ENCODE measurements around the gene IL12RB2.
A peak's percentile ranks its signal among the peaks of the same experiment; 100 is the strongest.

The IL12RB2 gene

GRCh38 chr1:67306547-67306946 lies 1.1 kb upstream of the IL12RB2 start:
- no peak for DNase-seq (ENCODE audit: low read depth)
- H3K4me3 ChIP-seq (ENCODE audit: low read depth, low read length): no peak overlapping the region

- no peak for DNase-seq (ENCODE audit: low read depth)
- peak overlapping the region; percentile 41 for H3K4me3 ChIP-seq (ENCODE audit: low read depth, low read length)
Measured at GRCh38 chr1:67308136-67308535, 463 bp downstream of the IL12RB2 start.

DNA sequence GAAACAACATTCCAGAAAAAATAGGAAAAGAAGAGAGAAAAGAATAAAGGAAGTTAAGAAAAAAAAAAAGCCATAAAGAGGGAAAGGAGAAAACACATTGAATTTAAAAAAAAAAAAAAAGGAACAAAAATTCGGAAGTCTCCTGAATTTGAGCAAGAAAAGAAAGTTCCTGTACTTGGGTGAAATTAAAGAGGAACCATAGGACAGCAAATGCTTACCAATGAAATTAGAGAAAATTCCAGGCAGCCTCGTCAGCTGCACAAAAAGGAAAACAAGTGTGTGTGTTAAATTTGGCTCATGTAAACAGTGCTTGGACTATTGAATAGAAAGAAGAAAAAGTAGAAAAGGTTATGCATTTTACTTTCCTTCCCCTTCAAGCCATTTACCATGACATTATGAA lies 4.9 kb downstream of the IL12RB2 start:
- H3K4me3 ChIP-seq (ENCODE audit: low read depth, low read length): no peak overlapping the region
- no peak for DNase-seq (ENCODE audit: low read depth)

- H3K4me3 ChIP-seq (ENCODE audit: low read depth, low read length): no peak overlapping the region
- no peak for DNase-seq (ENCODE audit: low read depth)
Measured at GRCh38 chr1:67313934-67314671, 6.4 kb downstream of the IL12RB2 start.

- H3K4me3 ChIP-seq (ENCODE audit: low read depth, low read length): no peak overlapping the region
- no peak for DNase-seq (ENCODE audit: low read depth)
Measured at GRCh38 chr1:67314696-67315095, 7.0 kb downstream of the IL12RB2 start.

GRCh38 chr1:67316180-67316902 lies 8.7 kb downstream of the IL12RB2 start:
- no peak for DNase-seq (ENCODE audit: low read depth)
- H3K4me3 ChIP-seq (ENCODE audit: low read depth, low read length): no peak overlapping the region

DNA sequence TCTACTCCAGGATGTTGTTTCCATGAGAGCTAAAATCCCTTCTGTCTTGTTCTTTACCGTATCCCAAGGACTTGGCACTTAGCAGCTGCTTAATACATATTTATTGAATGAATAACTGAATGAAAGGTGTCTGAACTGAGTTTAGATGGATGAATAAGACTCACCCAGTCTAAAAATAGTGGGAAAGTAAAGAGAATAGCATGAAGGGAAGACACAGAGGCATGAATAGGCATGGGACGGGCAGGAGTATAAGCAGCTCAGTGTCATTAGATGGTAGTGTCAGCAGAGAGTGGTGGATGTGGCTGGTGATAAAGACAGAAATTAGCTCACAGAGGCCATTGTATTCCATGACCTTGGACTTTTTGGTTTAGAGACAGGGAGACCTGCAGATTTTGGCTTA lies 9.2 kb downstream of the IL12RB2 start:
- DNase-seq (ENCODE audit: low read depth): no peak
- no peak overlapping the region for H3K4me3 ChIP-seq (ENCODE audit: low read depth, low read length)

DNA sequence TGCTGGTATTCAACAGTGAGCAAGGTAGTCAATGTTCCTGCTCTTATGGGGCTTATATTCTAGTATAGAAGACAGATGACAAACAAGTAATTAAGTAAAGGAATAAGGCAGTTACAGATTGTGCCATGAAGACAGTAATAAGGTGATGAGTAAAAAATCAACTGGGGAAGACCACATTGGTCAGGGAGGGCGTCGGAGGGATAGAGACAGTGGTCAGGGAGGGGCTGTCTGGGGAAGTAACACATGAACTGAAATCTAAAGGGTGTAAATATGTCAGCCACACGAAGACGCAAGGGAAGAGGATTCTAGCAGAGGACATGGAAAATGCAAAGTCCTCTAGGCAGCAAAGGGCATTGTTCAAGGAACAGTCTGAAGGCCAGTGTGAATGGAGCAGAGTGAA lies 10.1 kb downstream of the IL12RB2 start:
- H3K4me3 ChIP-seq (ENCODE audit: low read depth, low read length): no peak overlapping the region
- DNase-seq (ENCODE audit: low read depth): no peak

DNA sequence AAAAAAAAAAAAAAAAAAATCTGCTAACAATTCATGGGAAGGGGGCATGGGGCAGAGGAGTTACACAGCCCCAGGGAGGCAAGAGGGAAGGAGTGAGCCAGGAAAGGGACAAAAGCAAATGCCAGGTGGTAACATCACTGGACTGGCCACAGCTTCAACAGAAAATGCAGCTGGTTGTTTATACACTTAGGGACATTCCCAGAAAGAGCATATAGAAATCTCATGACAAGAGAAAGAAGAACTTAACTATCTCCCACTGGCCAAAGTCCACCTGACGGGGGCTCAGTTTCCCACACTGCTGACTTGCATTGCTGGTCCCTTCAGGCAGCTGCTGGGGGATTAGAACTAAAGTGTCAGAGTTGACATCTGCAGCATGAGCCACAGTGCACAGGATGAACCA lies 14.8 kb downstream of the IL12RB2 start:
- no peak for DNase-seq (ENCODE audit: low read depth)
- no peak overlapping the region for H3K4me3 ChIP-seq (ENCODE audit: low read depth, low read length)

DNA sequence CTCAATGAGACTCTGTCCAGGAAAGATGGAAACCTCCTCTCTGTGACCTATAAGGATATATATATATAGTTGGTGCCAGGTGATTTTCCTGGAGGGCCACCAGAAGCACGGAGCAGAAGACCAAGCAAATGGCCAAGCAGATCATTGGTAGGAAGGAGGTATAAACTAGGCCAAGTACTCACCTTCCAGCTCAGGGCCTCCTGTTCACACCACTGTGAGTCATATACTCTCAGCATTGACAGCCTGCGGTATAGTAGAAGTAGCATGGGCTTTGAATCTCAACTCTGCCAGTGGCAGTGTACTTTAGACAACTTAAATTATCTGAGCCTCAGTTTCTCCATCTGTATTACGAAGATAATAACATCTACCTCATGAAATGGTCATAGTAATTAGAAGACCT lies 15.4 kb downstream of the IL12RB2 start:
- DNase-seq (ENCODE audit: low read depth): no peak
- H3K4me3 ChIP-seq (ENCODE audit: low read depth, low read length): no peak overlapping the region

DNA sequence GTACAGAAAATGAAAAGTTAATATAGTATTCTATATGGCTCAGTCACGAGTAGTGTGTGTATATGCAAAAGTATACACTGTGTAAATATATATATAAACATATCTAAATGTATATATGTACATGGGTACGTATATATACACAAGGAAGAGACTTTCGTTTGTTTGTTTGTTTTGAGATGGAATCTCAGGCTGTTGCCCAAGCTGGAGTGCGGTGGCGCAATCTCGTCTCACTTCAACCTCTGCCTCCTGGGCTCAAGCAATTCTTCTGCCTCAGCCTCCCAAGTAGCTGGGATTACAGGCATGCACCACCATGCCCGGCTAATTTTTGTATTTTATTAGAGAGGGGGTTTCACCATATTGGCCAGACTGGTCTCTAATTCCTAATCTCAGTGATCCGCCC lies 16.4 kb downstream of the IL12RB2 start:
- H3K4me3 ChIP-seq (ENCODE audit: low read depth, low read length): no peak overlapping the region
- DNase-seq (ENCODE audit: low read depth): no peak

GRCh38 chr1:67327864-67328466 lies 20.3 kb downstream of the IL12RB2 start:
- H3K4me3 ChIP-seq (ENCODE audit: low read depth, low read length): no peak overlapping the region

GRCh38 chr1:67332653-67333529 lies 25.2 kb downstream of the IL12RB2 start:
- DNase-seq (ENCODE audit: low read depth): no peak

More at GRCh38 chr1:67327864-67328466, 20.3 kb downstream of the IL12RB2 start:
- DNase-seq (ENCODE audit: low read depth): no peak

GRCh38 chr1:67333603-67334002 lies 25.9 kb downstream of the IL12RB2 start:
- no peak for DNase-seq (ENCODE audit: low read depth)

More at GRCh38 chr1:67332653-67333529, 25.2 kb downstream of the IL12RB2 start:
- no peak overlapping the region for H3K4me3 ChIP-seq (ENCODE audit: low read depth, low read length)

DNA sequence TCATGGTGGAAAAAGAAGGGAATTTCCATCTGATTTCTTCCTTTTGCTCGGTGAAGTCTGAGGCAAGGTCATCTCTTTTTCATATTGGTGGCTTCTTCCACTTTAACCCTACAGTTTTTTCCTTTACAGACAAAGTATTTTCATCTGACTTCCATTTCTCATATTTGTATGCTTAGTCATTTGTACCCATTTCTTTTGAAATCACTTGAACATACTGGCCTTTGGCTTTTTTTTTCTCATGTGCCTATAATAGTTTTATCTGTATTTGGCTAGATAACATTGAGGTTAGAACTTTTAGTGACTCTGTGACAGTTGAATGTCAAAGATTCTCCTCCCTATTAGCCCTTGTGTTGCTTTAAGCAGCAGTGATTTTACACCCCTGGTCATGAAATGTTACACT lies 27.7 kb downstream of the IL12RB2 start:
- DNase-seq (ENCODE audit: low read depth): no peak

More at GRCh38 chr1:67333603-67334002, 25.9 kb downstream of the IL12RB2 start:
- no peak overlapping the region for H3K4me3 ChIP-seq (ENCODE audit: low read depth, low read length)

GRCh38 chr1:67336157-67336556 lies 28.5 kb downstream of the IL12RB2 start:
- no peak overlapping the region for H3K4me3 ChIP-seq (ENCODE audit: low read depth, low read length)
- DNase-seq (ENCODE audit: low read depth): no peak

More for the DNA sequence above, 27.7 kb downstream of the IL12RB2 start:
- no peak overlapping the region for H3K4me3 ChIP-seq (ENCODE audit: low read depth, low read length)

GRCh38 chr1:67336783-67337182 lies 29.1 kb downstream of the IL12RB2 start:
- no peak overlapping the region for H3K4me3 ChIP-seq (ENCODE audit: low read depth, low read length)
- DNase-seq (ENCODE audit: low read depth): no peak

GRCh38 chr1:67338642-67339041 lies 31.0 kb downstream of the IL12RB2 start:
- no peak overlapping the region for H3K4me3 ChIP-seq (ENCODE audit: low read depth, low read length)
- DNase-seq (ENCODE audit: low read depth): no peak

DNA sequence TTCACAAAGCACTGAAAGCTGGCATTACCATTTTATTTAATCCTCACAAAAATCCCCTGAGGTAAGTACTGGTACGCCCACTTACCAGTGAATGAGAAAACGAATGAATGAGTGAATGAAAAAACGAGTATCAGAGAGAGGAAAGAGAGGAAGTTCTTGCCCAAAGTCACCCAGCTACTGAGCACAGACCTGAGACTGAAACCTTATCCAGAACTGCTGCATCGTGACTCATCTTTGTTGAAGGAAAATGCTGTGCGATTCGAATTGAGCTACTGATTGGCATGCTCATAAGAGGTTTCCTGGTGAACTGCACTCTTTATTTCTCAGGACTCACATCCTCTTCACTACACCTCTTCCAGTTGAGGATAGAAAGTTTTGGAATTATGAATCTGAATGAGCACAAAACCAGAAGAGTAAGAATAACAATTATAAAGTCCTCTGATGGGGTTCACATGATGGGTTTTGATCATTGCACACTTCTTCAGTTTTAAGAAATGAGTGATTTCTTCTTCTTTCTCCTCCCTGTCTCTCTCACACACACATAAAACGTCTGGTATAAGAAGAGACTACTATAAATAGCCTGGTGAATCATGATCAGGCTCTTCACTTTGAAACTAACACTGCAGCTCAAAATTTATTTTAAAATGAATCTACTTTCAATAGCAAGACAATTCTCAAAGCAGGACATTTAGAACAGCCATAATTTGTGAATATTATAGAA lies 32.1 kb downstream of the IL12RB2 start:
- peak; percentile 57 for DNase-seq (ENCODE audit: low read depth)
- no peak overlapping the region for H3K4me3 ChIP-seq (ENCODE audit: low read depth, low read length)
